Thyroid gland (tissue), 4 donors: ENCODE results near the gene ZNF700. TPM values are rescaled to one million over a fixed set of nuclear protein-coding genes. Genes with fewer than 3 reads are reported as not detected.
A peak's percentile ranks its signal among the peaks of the same experiment; 100 is the strongest.

Experiments
- DNase-seq, 2 donors: peaks; one replicate each; pipeline ENCODE4 v3.0.0-alpha.2; 2019
- H3K27ac ChIP-seq, 3 donors: fragments of 200-600 bp; sonication (generic); 1 replicate in 2 of 3; 2 replicates in 1 of 3; pipeline ENCODE4 v1.5.1; 2016 to 2019; ENCODE audit warnings: mild to moderate bottlenecking in 1 of 3, moderate library complexity in 1 of 3
- H3K27me3 ChIP-seq: fragments of 200-600 bp; sonication (generic); one replicate; pipeline ENCODE4 v1.5.1; 2019
- H3K36me3 ChIP-seq, 2 donors: fragments of 200-600 bp; sonication (generic); one replicate each; pipeline ENCODE4 v1.5.1; 2016 to 2019
- H3K4me1 ChIP-seq, 2 donors: fragments of 200-600 bp; sonication (generic); one replicate each; pipeline ENCODE4 v1.5.1; 2017 to 2019
- H3K4me3 ChIP-seq, 3 donors: fragments of 200-600 bp; sonication (generic); replicated peaks in 1 of 3; 1 replicate in 2 of 3; 2 replicates in 1 of 3; pipeline ENCODE4 v1.5.1; 2016; ENCODE audit warnings: mild to moderate bottlenecking in 1 of 3
- H3K9me3 ChIP-seq: fragments of 200-600 bp; sonication (generic); one replicate; pipeline ENCODE4 v1.5.1; 2017
- CTCF ChIP-seq, 6 experiments: fragments of 200-600 bp in 3 of 6; fragments of 450-650 bp in 3 of 6; sonication (generic) in 3 of 6; IDR thresholded peaks; one replicate each; pipeline ENCODE4 v1.5.1; 2016 to 2019; ENCODE audit warnings: antibody characterized with exemption in 6 of 6, mild to moderate bottlenecking in 2 of 6, inconsistent platforms in 1 of 6, moderate library complexity in 1 of 6
- POLR2A ChIP-seq, 2 donors: fragments of 450-650 bp; IDR thresholded peaks; one replicate each; pipeline ENCODE4 v1.6.1; 2017; ENCODE audit warnings: antibody characterized with exemption in 2 of 2, mild to moderate bottlenecking in 2 of 2, moderate library complexity in 1 of 2
- WGBS, 2 donors: methylation state at CpG; one replicate each; pipeline ENCODE4 v1.1.5; 2017; 5-methylcytosine and 5-hydroxymethylcytosine counted together
- intact Hi-C: fragments of 100-400 bp; cut with DNase I; formaldehyde crosslinking; loops from one replicate; pipeline ENCODE4 v1.15.1; 2023
- total RNA-seq, 4 donors: library from RNA; depleted of rRNA; stranded (reverse); fragments of >200 nt; gene quantifications; one replicate each; pipeline ENCODE4 v1.2.3, GENCODE V29; 2016

ZNF700 gene
- total RNA-seq, 4 donors from 2014 or later = 10.9 to 23.1 (median 16.0) TPM

GRCh38 chr19:11950312-11950711 is 25.4 kb downstream of the ZNF700 start:
- H3K4me3 ChIP-seq = no peak overlapping the region
- no peak overlapping the region for H3K27ac ChIP-seq
- 97 to 98% methylated on average over 5 of the region's 5 CpGs for WGBS, 2 donors
- TF ChIP-seq POLR2A (IDR thresholded peaks at IDR 0.05) (no peak), CTCF (IDR thresholded peaks at IDR 0.05) (no peak)
- H3K9me3 ChIP-seq = peaks cover 13% of the 10 kb centered on the region
- DNase-seq = no peak
- peaks cover 36% of the 10 kb centered on the region in 2 donors for H3K36me3 ChIP-seq
- H3K4me1 ChIP-seq = no peaks in the 10 kb centered on the region
- intact Hi-C loops = no loop called here
- H3K27me3 ChIP-seq = no peaks in the 10 kb centered on the region

- Histone ChIP-seq H3K27ac (peak overlapping the region; percentile 74 to 99 (median 93)), H3K4me1 (peaks cover 6 to 24% of the 10 kb centered on the region in 2 donors), H3K36me3 (no peaks in the 10 kb centered on the region), H3K9me3 (no peaks in the 10 kb centered on the region), H3K4me3 (peak overlapping the region in 1 of 3 donors; percentile 70), H3K27me3 (no peaks in the 10 kb centered on the region)
- TF ChIP-seq CTCF (IDR thresholded peaks at IDR 0.05) = peak; percentile 66 to 89 (median 74)
- no peak for TF ChIP-seq POLR2A (IDR thresholded peaks at IDR 0.05)
- peak; percentile 78 to 85 for DNase-seq
- WGBS, 2 donors = 27 to 31% methylated on average over 26 of the region's 26 CpGs
- intact Hi-C loops = loop anchor here (2.0 to 10.0 kb wide), 3 partner anchors 23 to 181 kb away; partner anchors contain the start of genes ZNF20 and ZNF878
These were observed 38.9 kb downstream of the ZNF700 start for GRCh38 chr19:11963566-11964355.

- Histone ChIP-seq H3K27me3 (no peaks in the 10 kb centered on the region), H3K36me3 (no peaks in the 10 kb centered on the region), H3K4me3 (peak overlapping the region in 1 of 3 donors; percentile 70), H3K27ac (peak overlapping the region; percentile 74 to 99 (median 93)), H3K9me3 (no peaks in the 10 kb centered on the region), H3K4me1 (peaks cover 6 to 24% of the 10 kb centered on the region in 2 donors)
- 1 to 7% methylated on average over 8 of the region's 8 CpGs for WGBS, 2 donors
- no peak for DNase-seq
- intact Hi-C loops = loop anchor here (2.0 to 10.0 kb wide), 3 partner anchors 22 to 180 kb away; partner anchors contain the start of genes ZNF20 and ZNF878
- TF ChIP-seq POLR2A (IDR thresholded peaks at IDR 0.05) = no peak
- peak in 3 of 6 experiments; percentile 29 to 33 (median 30) for TF ChIP-seq CTCF (IDR thresholded peaks at IDR 0.05)
These were observed 39.6 kb downstream of the ZNF700 start for GRCh38 chr19:11964496-11964857.

GRCh38 chr19:11964858-11965645 is 40.1 kb downstream of the ZNF700 start, which contains the start of gene ZNF763:
TSS of gene ZNF763 (plus strand) at chr19:11965040. CDS start at chr19:11965209, 169 bp downstream.
- H3K27me3 ChIP-seq = no peaks in the 10 kb centered on the region
- TF ChIP-seq POLR2A (IDR thresholded peaks at IDR 0.05) = peak in 1 of 2 donors; percentile 87
- no peak for TF ChIP-seq CTCF (IDR thresholded peaks at IDR 0.05)

More at GRCh38 chr19:11964858-11965645, 40.1 kb downstream of the ZNF700 start, which contains the start of gene ZNF763:
- Histone ChIP-seq H3K4me3 (peak within 1 kb of the TSS; percentile 45 to 70 (median 65)), H3K9me3 (no peaks in the 10 kb centered on the region), H3K36me3 (no peaks in the 10 kb centered on the region), H3K27ac (peak within 1 kb of the TSS; percentile 74 to 99 (median 93)), H3K4me1 (peaks cover 6 to 24% of the 10 kb centered on the region in 2 donors)
- intact Hi-C loops = loop anchor here (2.0 to 10.0 kb wide), 3 partner anchors 22 to 180 kb away; partner anchors contain the start of genes ZNF20 and ZNF878
- peak; percentile 98 to 99 for DNase-seq
- 0% methylated on average over 27 to 34 of the region's 47 CpGs for WGBS, 2 donors
